Choroid plexus epithelial cell (primary cell): ENCODE measurements around the gene ETFBKMT.
"Not testable (repeated sequence)": the region's sequence is repeated elsewhere in the genome, so short reads cannot be mapped to it uniquely, and the experiment has no call there.

Experiments used
- DNase-seq: peaks from one replicate; pipeline ENCODE4 v3.0.0-alpha.2; 2010; ENCODE audit warnings: low read depth
- H3K4me3 ChIP-seq: 2 replicates; pipeline ENCODE4 v1.5.1; 2011; ENCODE audit warnings: low read depth, mild to moderate bottlenecking, control low read depth, low read length, moderate library complexity
- TF ChIP-seq, protein P1 (sequence below): conservative IDR thresholded peaks from 2 replicates; pipeline ENCODE4 v1.5.1; 2011; ENCODE audit warnings: low read depth, mild to moderate bottlenecking, control low read depth, inconsistent platforms, low read length, moderate library complexity

Gene ETFBKMT

DNA sequence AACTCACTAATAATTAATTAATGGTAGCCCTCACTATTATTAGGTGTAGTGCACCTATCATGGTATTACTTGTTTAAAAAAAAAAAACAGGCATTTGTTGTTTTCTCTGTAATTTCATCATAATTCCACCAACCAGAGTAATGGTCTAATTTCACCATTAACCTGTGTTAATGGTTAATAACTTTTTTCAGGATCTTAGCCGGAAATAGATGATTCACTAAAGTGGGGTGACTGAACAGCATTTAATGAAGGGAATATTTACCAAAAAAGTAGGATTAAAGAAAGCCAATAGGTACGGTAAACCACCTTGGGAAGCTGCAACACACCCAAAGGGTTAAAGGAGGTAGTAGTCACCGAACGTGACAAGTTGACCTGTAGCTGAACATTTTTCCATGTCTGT is 13.0 kb downstream of the ETFBKMT start:
- TF ChIP-seq, protein P1, sequence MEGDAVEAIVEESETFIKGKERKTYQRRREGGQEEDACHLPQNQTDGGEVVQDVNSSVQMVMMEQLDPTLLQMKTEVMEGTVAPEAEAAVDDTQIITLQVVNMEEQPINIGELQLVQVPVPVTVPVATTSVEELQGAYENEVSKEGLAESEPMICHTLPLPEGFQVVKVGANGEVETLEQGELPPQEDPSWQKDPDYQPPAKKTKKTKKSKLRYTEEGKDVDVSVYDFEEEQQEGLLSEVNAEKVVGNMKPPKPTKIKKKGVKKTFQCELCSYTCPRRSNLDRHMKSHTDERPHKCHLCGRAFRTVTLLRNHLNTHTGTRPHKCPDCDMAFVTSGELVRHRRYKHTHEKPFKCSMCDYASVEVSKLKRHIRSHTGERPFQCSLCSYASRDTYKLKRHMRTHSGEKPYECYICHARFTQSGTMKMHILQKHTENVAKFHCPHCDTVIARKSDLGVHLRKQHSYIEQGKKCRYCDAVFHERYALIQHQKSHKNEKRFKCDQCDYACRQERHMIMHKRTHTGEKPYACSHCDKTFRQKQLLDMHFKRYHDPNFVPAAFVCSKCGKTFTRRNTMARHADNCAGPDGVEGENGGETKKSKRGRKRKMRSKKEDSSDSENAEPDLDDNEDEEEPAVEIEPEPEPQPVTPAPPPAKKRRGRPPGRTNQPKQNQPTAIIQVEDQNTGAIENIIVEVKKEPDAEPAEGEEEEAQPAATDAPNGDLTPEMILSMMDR: no peak
- no peak for DNase-seq
- H3K4me3 ChIP-seq: no peak overlapping the region

DNA sequence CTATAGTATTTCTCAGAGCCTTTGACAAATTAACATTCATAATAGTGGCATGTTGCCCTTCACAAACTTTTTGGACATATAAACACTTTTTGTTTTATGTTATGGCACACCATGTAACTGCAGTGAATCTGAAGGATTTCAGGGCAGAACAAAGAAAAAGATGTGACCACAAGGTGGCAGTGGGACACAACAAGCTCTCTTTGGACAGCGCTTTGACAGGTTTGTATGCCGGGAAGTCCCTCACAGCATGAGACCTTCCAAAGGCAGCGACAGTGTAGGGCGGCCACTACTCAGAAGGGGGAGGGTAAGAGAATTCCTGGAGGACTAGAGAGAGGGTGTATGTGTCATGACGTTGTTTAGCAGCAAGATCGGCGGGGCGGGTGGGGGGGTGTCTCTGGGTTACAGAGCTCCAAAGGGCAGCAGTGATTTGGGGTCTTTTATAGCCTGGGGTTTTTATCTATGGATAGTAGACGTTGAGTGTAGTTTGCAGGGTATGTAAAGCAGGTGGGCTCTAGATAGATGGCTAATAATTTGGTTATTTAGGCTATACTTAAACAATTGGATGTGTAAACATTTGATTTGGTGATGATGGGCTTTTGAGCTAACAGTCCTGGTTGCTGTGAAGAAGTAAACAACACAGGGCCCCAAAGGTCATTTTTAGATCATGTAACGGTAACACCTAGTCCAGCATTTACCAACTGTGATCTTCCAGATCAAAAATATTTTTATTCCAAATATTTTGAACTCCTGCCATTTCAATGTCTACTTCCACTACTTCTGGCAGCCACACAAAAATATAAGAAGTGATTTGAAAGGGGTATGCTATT is 22.9 kb downstream of the ETFBKMT start:
- no peak overlapping the region for H3K4me3 ChIP-seq
- peak; percentile 96 for DNase-seq
- TF ChIP-seq, protein P1: peak; percentile 88

DNA sequence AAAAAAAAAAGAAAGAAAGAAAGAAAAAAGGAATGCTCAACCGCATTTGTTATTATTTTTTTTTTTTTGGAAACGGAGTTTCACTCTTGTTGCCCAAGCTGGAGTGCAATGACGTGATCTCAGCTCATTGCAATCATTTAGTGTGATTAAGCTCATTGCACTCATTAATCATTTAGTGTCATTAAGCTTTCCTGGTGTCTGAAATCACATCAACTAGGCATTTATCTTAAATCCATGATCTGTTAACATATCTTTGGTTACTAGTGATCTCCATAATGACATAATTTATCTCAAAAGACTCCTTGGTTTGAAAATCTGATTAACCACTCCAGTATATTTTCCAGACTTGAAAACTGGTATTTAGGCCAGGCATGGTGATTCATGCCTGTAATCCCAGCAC is 26.3 kb downstream of the ETFBKMT start:
- TF ChIP-seq, protein P1: no peak
- DNase-seq: no peak
- no peak overlapping the region for H3K4me3 ChIP-seq

DNA sequence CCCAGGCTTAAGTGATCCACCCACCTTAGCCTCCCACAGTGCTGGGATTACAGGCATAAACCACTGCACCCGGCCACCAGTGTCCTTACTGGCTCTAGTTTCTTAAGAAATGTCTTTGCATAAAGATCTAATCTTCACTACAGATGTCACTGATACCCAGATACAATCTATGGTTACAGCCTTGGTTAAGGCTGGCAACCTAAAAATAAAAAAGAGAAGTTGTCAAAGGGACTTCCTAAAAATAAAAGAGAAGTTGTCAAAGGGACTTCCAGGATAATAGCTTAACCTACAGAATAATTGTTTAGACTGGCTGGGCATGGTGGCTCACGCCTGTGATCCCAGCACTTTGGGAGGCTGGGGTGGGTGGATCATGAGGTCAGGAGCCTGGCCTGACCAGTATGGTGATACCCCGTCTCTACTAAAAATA is 27.6 kb downstream of the ETFBKMT start:
- DNase-seq: no peak
- no peak overlapping the region for H3K4me3 ChIP-seq
- TF ChIP-seq, protein P1: no peak

DNA sequence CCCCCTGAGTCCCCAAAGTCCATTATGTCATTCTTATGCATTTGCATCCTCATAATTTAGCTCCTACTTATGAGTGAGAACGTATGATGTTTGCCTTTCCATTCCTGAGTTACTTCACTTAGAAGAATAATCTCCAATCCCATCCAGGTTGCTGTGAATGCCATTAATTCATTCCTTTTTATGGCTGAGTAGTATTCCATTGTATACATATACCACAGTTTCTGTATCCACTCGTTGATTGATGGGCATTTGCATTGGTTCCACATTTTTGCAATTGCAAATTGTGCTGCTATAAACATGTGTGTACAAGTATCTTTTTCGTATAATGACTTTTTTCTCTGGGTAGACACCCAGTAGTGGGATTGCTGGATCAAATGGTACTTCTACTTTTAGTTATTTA is 30.4 kb downstream of the ETFBKMT start:
- H3K4me3 ChIP-seq, DNase-seq: not testable (repeated sequence)

DNA sequence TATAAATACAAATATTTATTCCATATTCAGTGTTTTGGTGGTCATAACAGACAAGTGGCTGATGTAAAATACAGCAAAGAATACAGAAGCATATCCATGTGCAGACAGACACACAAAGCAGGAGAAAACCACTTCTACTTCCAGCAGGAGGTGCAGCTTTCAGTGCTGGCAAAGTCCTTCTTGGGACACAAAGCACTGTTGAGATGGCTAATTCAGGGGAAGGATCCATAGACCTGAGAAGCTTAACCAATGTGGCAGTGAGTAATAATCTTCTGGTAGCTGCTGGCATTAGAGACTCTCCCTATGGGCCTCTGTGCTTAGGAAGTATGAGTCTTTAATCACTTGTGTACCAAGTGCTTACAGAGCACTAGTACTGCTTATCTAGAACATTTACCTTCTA is 42.6 kb downstream of the ETFBKMT start:
- DNase-seq: peak; percentile 62
- no peak overlapping the region for H3K4me3 ChIP-seq
- TF ChIP-seq, protein P1: peak; percentile 58

DNA sequence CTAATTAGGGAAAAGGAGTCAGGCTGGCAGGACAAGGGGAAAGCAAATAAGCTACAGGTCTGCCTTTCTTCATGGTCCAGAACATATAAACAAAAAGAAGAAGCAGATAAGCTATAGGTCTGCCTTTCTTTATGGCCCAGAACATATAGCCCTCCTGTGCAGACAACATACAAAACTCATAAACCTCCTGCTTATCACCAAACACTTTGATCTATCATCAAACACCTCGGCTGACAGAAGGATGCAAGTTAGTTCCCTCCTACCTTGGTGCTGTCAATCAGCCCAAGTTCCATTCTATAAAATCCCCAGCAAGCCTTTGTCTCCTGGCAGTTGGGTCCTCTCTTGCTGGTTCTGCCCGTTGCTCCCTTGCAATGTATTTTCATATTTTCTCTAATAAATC is 46.1 kb downstream of the ETFBKMT start:
- no peak overlapping the region for H3K4me3 ChIP-seq
- TF ChIP-seq, protein P1: no peak
- DNase-seq: no peak

DNA sequence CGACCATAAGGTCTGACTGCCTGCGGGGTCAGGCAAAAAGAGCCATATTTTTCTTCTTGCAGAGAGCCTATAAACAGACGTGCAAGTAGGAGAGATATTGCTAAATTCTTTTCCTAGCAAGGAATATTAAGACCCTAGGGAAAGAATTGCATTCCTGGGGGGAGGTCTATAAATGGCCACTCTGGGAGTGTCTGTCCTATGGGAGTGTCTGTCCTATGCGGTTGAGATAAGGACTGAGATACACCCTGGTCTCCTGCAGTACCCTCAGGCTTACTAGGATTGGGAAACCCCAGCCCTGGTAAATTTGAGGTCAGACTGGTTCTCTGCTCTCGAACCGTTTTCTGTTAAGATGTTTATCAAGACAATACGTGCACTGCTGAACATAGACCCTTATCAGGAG is 48.6 kb downstream of the ETFBKMT start:
- not testable (repeated sequence) for DNase-seq

More for the DNA sequence above, 48.6 kb downstream of the ETFBKMT start:
- H3K4me3 ChIP-seq: not testable (repeated sequence)
